HG03066 (cell line): Measurements from ENCODE around the gene CCNG1.
"Not testable (repeated sequence)": the region's sequence is repeated elsewhere in the genome, so short reads cannot be mapped to it uniquely, and the experiment has no call there.

Source experiments
- ATAC-seq: cut with Tn5 transposase; IDR thresholded peaks from one replicate; pipeline ENCODE4 v1.9.1; 2021; ENCODE audit warnings: low read depth; ENCODE audit not compliant: unreplicated experiment

The CCNG1 gene

GRCh38 chr5:163439092-163439425, 1.7 kb downstream of the CCNG1 start:
- no peak for ATAC-seq

GRCh38 chr5:163440954-163441353, 3.6 kb downstream of the CCNG1 start:
- ATAC-seq, result no peak

GRCh38 chr5:163444526-163444925, 7.1 kb downstream of the CCNG1 start:
- ATAC-seq, result no peak

GRCh38 chr5:163445345-163445744, 8.0 kb downstream of the CCNG1 start:
- no peak for ATAC-seq

GRCh38 chr5:163447191-163447590, 9.8 kb downstream of the CCNG1 start:
- no peak for ATAC-seq

- no peak for ATAC-seq
These were observed 10.5 kb downstream of the CCNG1 start for GRCh38 chr5:163447875-163448274.

- ATAC-seq, result no peak
These were observed 11.1 kb downstream of the CCNG1 start for GRCh38 chr5:163448491-163448890.

GRCh38 chr5:163451489-163451888, 14.1 kb downstream of the CCNG1 start:
- ATAC-seq, result no peak

- no peak for ATAC-seq
These were observed 16.3 kb downstream of the CCNG1 start for GRCh38 chr5:163453705-163454104.

- ATAC-seq, result not testable (repeated sequence)
These were observed 18.0 kb downstream of the CCNG1 start for GRCh38 chr5:163455406-163455805.

- ATAC-seq, result no peak
These were observed 18.7 kb downstream of the CCNG1 start for GRCh38 chr5:163456029-163456589.

- ATAC-seq, result no peak
These were observed 19.4 kb downstream of the CCNG1 start for GRCh38 chr5:163456840-163457239.

- no peak for ATAC-seq
These were observed 21.5 kb downstream of the CCNG1 start for GRCh38 chr5:163458778-163459385.

GRCh38 chr5:163459462-163459818, 22.0 kb downstream of the CCNG1 start:
- peak; percentile 3 for ATAC-seq

- peak; percentile 76 for ATAC-seq
These were observed 22.6 kb downstream of the CCNG1 start, which contains the start of gene NUDCD2 for GRCh38 chr5:163459819-163460561. Gene NUDCD2, minus strand, starts transcription at chr5:163460102. Its CDS starts 52 bp downstream, at chr5:163460050.

- ATAC-seq, result no peak
These were observed 23.3 kb downstream of the CCNG1 start, which contains the start of gene HMMR for GRCh38 chr5:163460562-163461171. Gene HMMR, plus strand, starts transcription at chr5:163460632. Its CDS starts 61 bp downstream, at chr5:163460693.

GRCh38 chr5:163463063-163463435, 25.7 kb downstream of the CCNG1 start:
- no peak for ATAC-seq

- ATAC-seq, result no peak
These were observed 30.3 kb downstream of the CCNG1 start for GRCh38 chr5:163467682-163468081.

- ATAC-seq, result no peak
These were observed 36.3 kb downstream of the CCNG1 start for GRCh38 chr5:163473635-163474243.

GRCh38 chr5:163475411-163475810, 38.0 kb downstream of the CCNG1 start:
- ATAC-seq, result no peak
